ENCODE results near the gene PRPF39. TPM values are rescaled to one million over a fixed set of nuclear protein-coding genes. Genes with fewer than 3 reads are reported as not detected.
A peak's percentile ranks its signal among the peaks of the same experiment; 100 is the strongest.

PRPF39 gene
- total and polyA plus RNA-seq, 2 of the 13 experiments (the other 11 are each of a cell fraction or from before 2014, with no cell fraction given): 44.2 to 65.0 TPM

DNA sequence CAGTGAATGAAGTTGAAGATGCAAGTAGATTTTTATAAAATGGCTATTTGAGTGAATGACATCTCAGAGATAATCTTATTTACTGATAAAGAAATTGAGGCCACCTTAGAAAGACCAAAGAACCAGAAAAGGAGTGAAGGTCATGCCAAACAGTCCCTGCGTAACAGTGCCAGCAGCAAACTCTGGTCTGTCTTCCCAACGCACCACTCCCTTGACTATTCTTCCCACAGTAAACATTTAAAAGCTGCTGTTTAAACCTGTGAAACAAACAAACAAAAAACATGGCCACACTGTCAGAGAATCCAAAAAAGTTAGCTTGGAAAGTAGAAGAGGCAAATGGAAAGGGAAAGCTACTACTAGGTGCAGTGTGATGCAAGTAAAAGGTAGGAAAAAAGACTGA, 1.5 kb upstream of the PRPF39 start:
- Histone ChIP-seq H3K4me3 (replicated peaks in 1 of 3; ENCODE audit: insufficient read depth in 1 of 3, low read depth in 2 of 3, low read length in 3 of 3) (peak overlapping the region; percentile 10 to 81 (median 76); a peak in 5 of 6 replicates), H3K9me3 (ENCODE audit: low read length) (no peaks in the 10 kb centered on the region), H3K27ac (ENCODE audit: extremely low read length, insufficient read depth, low read length) (no peak overlapping the region), H4K20me1 (ENCODE audit: insufficient read depth, low read length) (peaks cover 22% of the 10 kb centered on the region), H3K9ac (ENCODE audit: insufficient read depth, low read depth, low read length) (peak overlapping the region; percentile 67; the same call in 1 of the 2 replicates), H2AFZ (ENCODE audit: low read length) (peak overlapping the region; percentile 94), H3K4me1 (ENCODE audit: insufficient read depth, low read length) (peaks cover 46% of the 10 kb centered on the region), H3K79me2 (ENCODE audit: insufficient read depth, low read length) (peaks cover 35% of the 10 kb centered on the region), H3K27me3 (ENCODE audit: control insufficient read depth in 1 of 2, insufficient read depth in 2 of 2, low read length in 2 of 2) (no peaks in the 10 kb centered on the region), H3K36me3 (replicated peaks in 1 of 2; ENCODE audit: control insufficient read depth in 1 of 2, insufficient read depth in 2 of 2, low read length in 2 of 2) (no peaks in the 10 kb centered on the region), H3K4me2 (ENCODE audit: low read depth, low read length) (peak overlapping the region; percentile 94)
- ChIA-PET CTCF (ENCODE audit: low intra/inter-chr PET ratio, low total read pairs) (no interaction called here), POLR2A (no interaction called here)
- intact Hi-C loops (cut with micrococcal nuclease; ENCODE audit: unreplicated experiment) (no loop called here), in situ Hi-C loops (cut with HindIII; ENCODE audit: extremely low pct_ligation_motif_present, low pct_unique_long_range_greater_than_20kb) (no loop called here)
- 0 out of 2 replicates have a peak, but pooled peaks have one; percentile 13 for TF ChIP-seq KAT8 (CRISPR knock-in tag; IDR thresholded peaks at IDR 0.05)
- TF ChIP-seq EP300 (IDR thresholded peaks at IDR 0.05; ENCODE audit: low read depth in 2 of 2, low read length in 2 of 2): no peak
- TF ChIP-seq EP300 (CRISPR knock-in tag; IDR thresholded peaks at IDR 0.05; ENCODE audit: borderline replicate concordance): no peak
- WGBS (ENCODE audit: low lambda C conversion rate): 35% methylated on average over 2 of the region's 2 CpGs
- no TSS peak for BruUV-seq (replicated peaks)
- ATAC-seq: no peak
- DNase-seq (ENCODE audit: low spot score): no peak
- FAIRE-seq: no peak

GRCh38 chr14:45083617-45083975, 320 bp upstream of the PRPF39 start:
- DNase-seq (ENCODE audit: low spot score) (no peak), ATAC-seq (peak; percentile 4; the same call in 2 of the 3 replicates), FAIRE-seq (no peak)
- H3K79me2 ChIP-seq (ENCODE audit: insufficient read depth, low read length): peaks cover 46% of the 10 kb centered on the region
- no peak overlapping the region for H3K27ac ChIP-seq (ENCODE audit: extremely low read length, insufficient read depth, low read length)
- H2AFZ ChIP-seq (ENCODE audit: low read length): peak overlapping the region; percentile 98
- H3K9ac ChIP-seq (ENCODE audit: insufficient read depth, low read depth, low read length): peak overlapping the region; percentile 67
- H3K27me3 ChIP-seq (ENCODE audit: control insufficient read depth in 1 of 2, insufficient read depth in 2 of 2, low read length in 2 of 2): no peaks in the 10 kb centered on the region
- BruUV-seq (replicated peaks): no TSS peak
- in situ Hi-C loops (cut with HindIII; ENCODE audit: extremely low pct_ligation_motif_present, low pct_unique_long_range_greater_than_20kb): no loop called here
- H3K4me3 ChIP-seq (replicated peaks in 1 of 3; ENCODE audit: insufficient read depth in 1 of 3, low read depth in 2 of 3, low read length in 3 of 3): peak overlapping the region; percentile 53 to 81 (median 76)
- H3K4me2 ChIP-seq (ENCODE audit: low read depth, low read length): peak overlapping the region; percentile 94
- intact Hi-C loops (cut with micrococcal nuclease; ENCODE audit: unreplicated experiment): no loop called here
- peaks cover 57% of the 10 kb centered on the region for H3K4me1 ChIP-seq (ENCODE audit: insufficient read depth, low read length)
- ChIA-PET CTCF (ENCODE audit: low intra/inter-chr PET ratio, low total read pairs) (no interaction called here), POLR2A (interaction anchor here (1.0 to 1.5 kb wide), 4 partner anchors 51 to 170 kb away, joined by 3 to 5 read pairs (median 4); partner anchors contain the start of genes FKBP3, KLHL28, MIS18BP1 and TOGARAM1)
- WGBS (ENCODE audit: low lambda C conversion rate): 0% methylated on average over 4 of the region's 10 CpGs
- H3K9me3 ChIP-seq (ENCODE audit: low read length): no peaks in the 10 kb centered on the region
- peaks cover 32% of the 10 kb centered on the region for H4K20me1 ChIP-seq (ENCODE audit: insufficient read depth, low read length)
- no peaks in the 10 kb centered on the region for H3K36me3 ChIP-seq (replicated peaks in 1 of 2; ENCODE audit: control insufficient read depth in 1 of 2, insufficient read depth in 2 of 2, low read length in 2 of 2)
- TF ChIP-seq ZNF460 (CRISPR knock-in tag; IDR thresholded peaks at IDR 0.05; ENCODE audit: borderline replicate concordance) (no peak), ZNF790 (CRISPR knock-in tag; IDR thresholded peaks at IDR 0.05; ENCODE audit: borderline replicate concordance) (0 out of 2 replicates have a peak, but pooled peaks have one; percentile 57), POLR2AphosphoS5 (IDR thresholded peaks at IDR 0.05; ENCODE audit: low read depth, low read length) (no peak), SRSF4 (IDR thresholded peaks at IDR 0.05; ENCODE audit: low read depth, low read length, poor library complexity, severe bottlenecking) (no peak), ZBTB21 (CRISPR knock-in tag; IDR thresholded peaks at IDR 0.05) (no peak), RFX3 (CRISPR knock-in tag; IDR thresholded peaks at IDR 0.05) (no peak), KDM6A (CRISPR knock-in tag; IDR thresholded peaks at IDR 0.05; ENCODE audit: low read depth) (no peak), PRMT3 (CRISPR knock-in tag; IDR thresholded peaks at IDR 0.05; ENCODE audit: borderline replicate concordance, low read depth) (no peak)
- TF ChIP-seq, protein P1, sequence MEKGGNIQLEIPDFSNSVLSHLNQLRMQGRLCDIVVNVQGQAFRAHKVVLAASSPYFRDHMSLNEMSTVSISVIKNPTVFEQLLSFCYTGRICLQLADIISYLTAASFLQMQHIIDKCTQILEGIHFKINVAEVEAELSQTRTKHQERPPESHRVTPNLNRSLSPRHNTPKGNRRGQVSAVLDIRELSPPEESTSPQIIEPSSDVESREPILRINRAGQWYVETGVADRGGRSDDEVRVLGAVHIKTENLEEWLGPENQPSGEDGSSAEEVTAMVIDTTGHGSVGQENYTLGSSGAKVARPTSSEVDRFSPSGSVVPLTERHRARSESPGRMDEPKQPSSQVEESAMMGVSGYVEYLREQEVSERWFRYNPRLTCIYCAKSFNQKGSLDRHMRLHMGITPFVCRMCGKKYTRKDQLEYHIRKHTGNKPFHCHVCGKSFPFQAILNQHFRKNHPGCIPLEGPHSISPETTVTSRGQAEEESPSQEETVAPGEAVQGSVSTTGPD (CRISPR knock-in tag; IDR thresholded peaks at IDR 0.05): no peak
- TF ChIP-seq, protein P2, sequence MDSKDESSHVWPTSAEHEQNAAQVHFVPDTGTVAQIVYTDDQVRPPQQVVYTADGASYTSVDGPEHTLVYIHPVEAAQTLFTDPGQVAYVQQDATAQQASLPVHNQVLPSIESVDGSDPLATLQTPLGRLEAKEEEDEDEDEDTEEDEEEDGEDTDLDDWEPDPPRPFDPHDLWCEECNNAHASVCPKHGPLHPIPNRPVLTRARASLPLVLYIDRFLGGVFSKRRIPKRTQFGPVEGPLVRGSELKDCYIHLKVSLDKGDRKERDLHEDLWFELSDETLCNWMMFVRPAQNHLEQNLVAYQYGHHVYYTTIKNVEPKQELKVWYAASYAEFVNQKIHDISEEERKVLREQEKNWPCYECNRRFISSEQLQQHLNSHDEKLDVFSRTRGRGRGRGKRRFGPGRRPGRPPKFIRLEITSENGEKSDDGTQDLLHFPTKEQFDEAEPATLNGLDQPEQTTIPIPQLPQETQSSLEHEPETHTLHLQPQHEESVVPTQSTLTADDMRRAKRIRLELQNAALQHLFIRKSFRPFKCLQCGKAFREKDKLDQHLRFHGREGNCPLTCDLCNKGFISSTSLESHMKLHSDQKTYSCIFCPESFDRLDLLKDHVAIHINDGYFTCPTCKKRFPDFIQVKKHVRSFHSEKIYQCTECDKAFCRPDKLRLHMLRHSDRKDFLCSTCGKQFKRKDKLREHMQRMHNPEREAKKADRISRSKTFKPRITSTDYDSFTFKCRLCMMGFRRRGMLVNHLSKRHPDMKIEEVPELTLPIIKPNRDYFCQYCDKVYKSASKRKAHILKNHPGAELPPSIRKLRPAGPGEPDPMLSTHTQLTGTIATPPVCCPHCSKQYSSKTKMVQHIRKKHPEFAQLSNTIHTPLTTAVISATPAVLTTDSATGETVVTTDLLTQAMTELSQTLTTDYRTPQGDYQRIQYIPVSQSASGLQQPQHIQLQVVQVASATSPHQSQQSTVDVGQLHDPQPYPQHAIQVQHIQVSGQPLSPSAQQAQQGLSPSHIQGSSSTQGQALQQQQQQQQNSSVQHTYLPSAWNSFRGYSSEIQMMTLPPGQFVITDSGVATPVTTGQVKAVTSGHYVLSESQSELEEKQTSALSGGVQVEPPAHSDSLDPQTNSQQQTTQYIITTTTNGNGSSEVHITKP (CRISPR knock-in tag; IDR thresholded peaks at IDR 0.05; ENCODE audit: low read depth): peak; percentile 72; the same call in 1 of the 2 replicates

All from HepG2 (cell line).